H1 (cell line): ENCODE measurements around the gene TAF1B. TPM values are rescaled to one million over a fixed set of nuclear protein-coding genes. Genes with fewer than 3 reads are reported as not detected.

Experiments
- CHD1 ChIP-seq: IDR thresholded peaks from 2 replicates; pipeline ENCODE4 v1.6.1; 2012; ENCODE audit warnings: low read depth, low read length, improper control_type of control experiment
- CHD2 ChIP-seq: IDR thresholded peaks from 2 replicates; pipeline ENCODE4 v1.6.1; 2012; ENCODE audit warnings: low read length, improper control_type of control experiment
- EZH2 ChIP-seq: fragments of 200-600 bp; sonication (generic); IDR thresholded peaks from 2 replicates; pipeline ENCODE4 v1.7.1; 2012; ENCODE audit warnings: low read depth, mild to moderate bottlenecking, moderate library complexity, low read length, inconsistent platforms; ENCODE audit not compliant: severe bottlenecking
- JUND ChIP-seq: IDR thresholded peaks from 2 replicates; pipeline ENCODE4 v1.6.1; 2011; ENCODE audit warnings: mild to moderate bottlenecking, improper control_type of control experiment, low read length
- MAFK ChIP-seq: IDR thresholded peaks from 2 replicates; pipeline ENCODE4 v1.6.1; 2012; ENCODE audit warnings: low read depth, mild to moderate bottlenecking, improper control_type of control experiment, low read length
- NANOG ChIP-seq: IDR thresholded peaks from 2 replicates; pipeline ENCODE4 v1.6.1; 2011; ENCODE audit warnings: low read length, low read depth, mild to moderate bottlenecking, inconsistent platforms; ENCODE audit not compliant: insufficient read depth, poor library complexity, severe bottlenecking
- NRF1 ChIP-seq: IDR thresholded peaks from 2 replicates; pipeline ENCODE4 v1.6.1; 2011; ENCODE audit warnings: mild to moderate bottlenecking, low read depth, low read length, improper control_type of control experiment
- PHF8 ChIP-seq: fragments of 200-600 bp; sonication (generic); conservative IDR thresholded peaks from 2 replicates; pipeline ENCODE4 v1.7.1; 2012; ENCODE audit warnings: low read depth, mild to moderate bottlenecking, inconsistent platforms, low read length, moderate library complexity
- POLR2A ChIP-seq, 2 experiments: IDR thresholded peaks; 1 replicate in 1 of 2; 2 replicates in 1 of 2; pipeline ENCODE4 v1.6.1; 2011; ENCODE audit warnings: low read depth in 2 of 2, low read length in 2 of 2, mild to moderate bottlenecking in 2 of 2; ENCODE audit errors: control extremely low read depth in 1 of 2
- YY1 ChIP-seq: IDR thresholded peaks from 2 replicates; pipeline ENCODE4 v1.6.1; 2011; ENCODE audit warnings: low read depth, mild to moderate bottlenecking, low read length
- polyA plus RNA-seq, 7 experiments: library from polyadenylated mRNA; depleted of rRNA in 3 of 7; stranded (reverse) in 5 of 7; unstranded in 2 of 7; fragments of >200 nt in 5 of 7; fragments of 200-250 nt in 2 of 7; gene quantifications; 1 replicate in 5 of 7; 2 replicates in 1 of 7; 4 replicates in 1 of 7; pipeline versions ENCODE4 v1.2.1 to v1.2.3, GENCODE V29; 2011 to 2013; ENCODE audit warnings: missing spikeins in 2 of 7, mixed read lengths in 2 of 7
- total RNA-seq: library from RNA; stranded (reverse); fragmentation: NEBNext Ultra II Directional; extraction: Animal tissue kit (Norgen Biotek cat#: 25700); gene quantifications from 2 replicates; pipeline ENCODE4 v1.2.1, GENCODE V29; 2021
- TF ChIP-seq, protein P1 (sequence below): fragments of 300-600 bp; sonication (generic); IDR thresholded peaks from 2 replicates; pipeline ENCODE4 v1.7.1; 2012; ENCODE audit warnings: low read length, moderate library complexity, mild to moderate bottlenecking, inconsistent platforms; ENCODE audit not compliant: insufficient replicate concordance

TAF1B gene
- total and polyA plus RNA-seq, 2 of the 8 experiments (the other 6 are each of a cell fraction or from before 2014, with no cell fraction given): 6.6 to 25.2 TPM

DNA sequence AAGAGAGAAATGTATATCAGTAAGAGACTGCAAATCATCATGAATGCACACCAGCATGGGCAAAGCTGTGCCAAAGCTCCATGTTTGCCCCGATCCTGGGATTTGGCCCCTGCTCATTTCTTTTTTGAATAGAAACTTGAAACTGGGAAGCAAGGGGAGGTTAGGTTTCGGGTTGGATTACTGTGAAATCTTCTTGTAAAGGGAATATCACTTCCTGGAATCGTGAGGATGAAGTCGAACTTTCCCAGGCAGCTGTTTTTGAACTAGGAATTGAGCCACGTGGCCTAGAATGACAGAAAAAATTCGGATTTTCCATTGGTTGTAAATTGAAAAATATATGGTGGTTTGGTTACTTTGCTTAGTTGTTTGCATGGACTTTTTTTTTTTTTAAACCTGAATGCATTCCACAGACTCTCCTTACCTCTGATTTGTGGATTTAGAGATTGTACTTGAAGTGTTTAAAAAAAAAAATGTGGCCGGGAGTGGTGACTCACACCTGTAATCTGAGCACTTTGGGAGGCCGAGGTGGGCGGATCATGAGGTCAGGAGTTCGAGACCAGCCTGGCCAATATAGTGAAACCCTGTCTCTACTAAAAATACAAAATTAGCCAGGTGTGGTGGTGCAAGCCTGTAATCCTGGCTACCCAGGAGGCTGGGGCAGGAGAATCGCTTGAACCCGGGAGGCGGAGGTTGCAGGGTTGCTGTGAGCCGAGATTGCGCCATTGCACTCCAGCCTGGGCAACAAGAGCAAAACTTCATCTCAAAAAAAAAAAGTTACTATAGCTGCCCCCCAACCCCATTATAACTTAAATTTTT, 140.3 kb downstream of the TAF1B start (continued):
- TF ChIP-seq, protein P1, sequence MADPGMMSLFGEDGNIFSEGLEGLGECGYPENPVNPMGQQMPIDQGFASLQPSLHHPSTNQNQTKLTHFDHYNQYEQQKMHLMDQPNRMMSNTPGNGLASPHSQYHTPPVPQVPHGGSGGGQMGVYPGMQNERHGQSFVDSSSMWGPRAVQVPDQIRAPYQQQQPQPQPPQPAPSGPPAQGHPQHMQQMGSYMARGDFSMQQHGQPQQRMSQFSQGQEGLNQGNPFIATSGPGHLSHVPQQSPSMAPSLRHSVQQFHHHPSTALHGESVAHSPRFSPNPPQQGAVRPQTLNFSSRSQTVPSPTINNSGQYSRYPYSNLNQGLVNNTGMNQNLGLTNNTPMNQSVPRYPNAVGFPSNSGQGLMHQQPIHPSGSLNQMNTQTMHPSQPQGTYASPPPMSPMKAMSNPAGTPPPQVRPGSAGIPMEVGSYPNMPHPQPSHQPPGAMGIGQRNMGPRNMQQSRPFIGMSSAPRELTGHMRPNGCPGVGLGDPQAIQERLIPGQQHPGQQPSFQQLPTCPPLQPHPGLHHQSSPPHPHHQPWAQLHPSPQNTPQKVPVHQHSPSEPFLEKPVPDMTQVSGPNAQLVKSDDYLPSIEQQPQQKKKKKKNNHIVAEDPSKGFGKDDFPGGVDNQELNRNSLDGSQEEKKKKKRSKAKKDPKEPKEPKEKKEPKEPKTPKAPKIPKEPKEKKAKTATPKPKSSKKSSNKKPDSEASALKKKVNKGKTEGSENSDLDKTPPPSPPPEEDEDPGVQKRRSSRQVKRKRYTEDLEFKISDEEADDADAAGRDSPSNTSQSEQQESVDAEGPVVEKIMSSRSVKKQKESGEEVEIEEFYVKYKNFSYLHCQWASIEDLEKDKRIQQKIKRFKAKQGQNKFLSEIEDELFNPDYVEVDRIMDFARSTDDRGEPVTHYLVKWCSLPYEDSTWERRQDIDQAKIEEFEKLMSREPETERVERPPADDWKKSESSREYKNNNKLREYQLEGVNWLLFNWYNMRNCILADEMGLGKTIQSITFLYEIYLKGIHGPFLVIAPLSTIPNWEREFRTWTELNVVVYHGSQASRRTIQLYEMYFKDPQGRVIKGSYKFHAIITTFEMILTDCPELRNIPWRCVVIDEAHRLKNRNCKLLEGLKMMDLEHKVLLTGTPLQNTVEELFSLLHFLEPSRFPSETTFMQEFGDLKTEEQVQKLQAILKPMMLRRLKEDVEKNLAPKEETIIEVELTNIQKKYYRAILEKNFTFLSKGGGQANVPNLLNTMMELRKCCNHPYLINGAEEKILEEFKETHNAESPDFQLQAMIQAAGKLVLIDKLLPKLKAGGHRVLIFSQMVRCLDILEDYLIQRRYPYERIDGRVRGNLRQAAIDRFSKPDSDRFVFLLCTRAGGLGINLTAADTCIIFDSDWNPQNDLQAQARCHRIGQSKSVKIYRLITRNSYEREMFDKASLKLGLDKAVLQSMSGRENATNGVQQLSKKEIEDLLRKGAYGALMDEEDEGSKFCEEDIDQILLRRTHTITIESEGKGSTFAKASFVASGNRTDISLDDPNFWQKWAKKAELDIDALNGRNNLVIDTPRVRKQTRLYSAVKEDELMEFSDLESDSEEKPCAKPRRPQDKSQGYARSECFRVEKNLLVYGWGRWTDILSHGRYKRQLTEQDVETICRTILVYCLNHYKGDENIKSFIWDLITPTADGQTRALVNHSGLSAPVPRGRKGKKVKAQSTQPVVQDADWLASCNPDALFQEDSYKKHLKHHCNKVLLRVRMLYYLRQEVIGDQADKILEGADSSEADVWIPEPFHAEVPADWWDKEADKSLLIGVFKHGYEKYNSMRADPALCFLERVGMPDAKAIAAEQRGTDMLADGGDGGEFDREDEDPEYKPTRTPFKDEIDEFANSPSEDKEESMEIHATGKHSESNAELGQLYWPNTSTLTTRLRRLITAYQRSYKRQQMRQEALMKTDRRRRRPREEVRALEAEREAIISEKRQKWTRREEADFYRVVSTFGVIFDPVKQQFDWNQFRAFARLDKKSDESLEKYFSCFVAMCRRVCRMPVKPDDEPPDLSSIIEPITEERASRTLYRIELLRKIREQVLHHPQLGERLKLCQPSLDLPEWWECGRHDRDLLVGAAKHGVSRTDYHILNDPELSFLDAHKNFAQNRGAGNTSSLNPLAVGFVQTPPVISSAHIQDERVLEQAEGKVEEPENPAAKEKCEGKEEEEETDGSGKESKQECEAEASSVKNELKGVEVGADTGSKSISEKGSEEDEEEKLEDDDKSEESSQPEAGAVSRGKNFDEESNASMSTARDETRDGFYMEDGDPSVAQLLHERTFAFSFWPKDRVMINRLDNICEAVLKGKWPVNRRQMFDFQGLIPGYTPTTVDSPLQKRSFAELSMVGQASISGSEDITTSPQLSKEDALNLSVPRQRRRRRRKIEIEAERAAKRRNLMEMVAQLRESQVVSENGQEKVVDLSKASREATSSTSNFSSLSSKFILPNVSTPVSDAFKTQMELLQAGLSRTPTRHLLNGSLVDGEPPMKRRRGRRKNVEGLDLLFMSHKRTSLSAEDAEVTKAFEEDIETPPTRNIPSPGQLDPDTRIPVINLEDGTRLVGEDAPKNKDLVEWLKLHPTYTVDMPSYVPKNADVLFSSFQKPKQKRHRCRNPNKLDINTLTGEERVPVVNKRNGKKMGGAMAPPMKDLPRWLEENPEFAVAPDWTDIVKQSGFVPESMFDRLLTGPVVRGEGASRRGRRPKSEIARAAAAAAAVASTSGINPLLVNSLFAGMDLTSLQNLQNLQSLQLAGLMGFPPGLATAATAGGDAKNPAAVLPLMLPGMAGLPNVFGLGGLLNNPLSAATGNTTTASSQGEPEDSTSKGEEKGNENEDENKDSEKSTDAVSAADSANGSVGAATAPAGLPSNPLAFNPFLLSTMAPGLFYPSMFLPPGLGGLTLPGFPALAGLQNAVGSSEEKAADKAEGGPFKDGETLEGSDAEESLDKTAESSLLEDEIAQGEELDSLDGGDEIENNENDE: no peak
- TF ChIP-seq PHF8: no peak
- no peak for TF ChIP-seq EZH2
- no peak for TF ChIP-seq MAFK
- no peak for TF ChIP-seq POLR2A (IDR thresholded peaks at IDR 0.05; ENCODE audit: control extremely low read depth in 1 of 2, low read depth in 2 of 2, low read length in 2 of 2)
- no peak for TF ChIP-seq CHD2
- TF ChIP-seq JUND: no peak
- TF ChIP-seq NANOG: no peak
- no peak for TF ChIP-seq NRF1
- TF ChIP-seq CHD1: no peak
- no peak for TF ChIP-seq YY1
